WTC11 (cell line): ENCODE measurements around the gene C10orf90. TPM values are rescaled to one million over a fixed set of nuclear protein-coding genes. Genes with fewer than 3 reads are reported as not detected.

Source experiments
- ATAC-seq: fragments of 200-7000 bp; cut with Tn5 transposase; 2 replicates; pipeline ENCODE4 v1.10.0; 2021; ENCODE audit warnings: mild to moderate bottlenecking, moderate library complexity
- CTCF ChIA-PET: fragments of 300-600 bp; sonication (Branson Sonifier 250); formaldehyde crosslinking; loops from one replicate; lab custom pipeline; 2021; ENCODE audit warnings: antibody characterized with exemption; lab: Charles Lee
- POLR2A ChIA-PET: fragments of 350-600 bp; sonication (Branson Sonifier 250); formaldehyde crosslinking; loops from one replicate; lab custom pipeline; 2021; ENCODE audit warnings: antibody characterized with exemption; lab: Charles Lee
- DNase-seq: peaks from one replicate; pipeline ENCODE4 v3.0.0; 2021; ENCODE audit warnings: low spot score
- H3K27ac Mint-ChIP-seq: 2 replicates; pipeline ENCODE4 v1.8.0; 2021; ENCODE audit warnings: mixed read lengths
- H3K27me3 Mint-ChIP-seq: 2 replicates; pipeline ENCODE4 v1.8.0; 2021; ENCODE audit warnings: low read depth, mild to moderate bottlenecking, moderate library complexity, mixed read lengths
- H3K36me3 Mint-ChIP-seq: 2 replicates; pipeline ENCODE4 v1.8.0; 2021; ENCODE audit warnings: mixed read lengths
- H3K4me1 Mint-ChIP-seq: 2 replicates; pipeline ENCODE4 v1.8.0; 2022; ENCODE audit warnings: mixed read lengths
- H3K4me3 Mint-ChIP-seq: 2 replicates; pipeline ENCODE4 v1.8.0; 2021; ENCODE audit warnings: mild to moderate bottlenecking, moderate library complexity, mixed read lengths
- H3K9me3 Mint-ChIP-seq: 2 replicates; pipeline ENCODE4 v1.8.0; 2021; ENCODE audit warnings: mixed read lengths
- HMGA2 ChIP-seq: fragments of 250-450 bp; sonication (Bioruptor Pico); IDR thresholded peaks from 2 replicates; pipeline ENCODE4 v1.4.0; 2021; ENCODE audit warnings: mild to moderate bottlenecking, moderate library complexity
- IRF2 ChIP-seq: sonication (generic); formaldehyde crosslinking; IDR thresholded peaks from 2 replicates; pipeline ENCODE4 v1.8.0; 2022; ENCODE audit warnings: low read depth, missing genetic modification reagents, borderline replicate concordance
- KAT7 ChIP-seq: sonication (generic); formaldehyde crosslinking; IDR thresholded peaks from 2 replicates; pipeline ENCODE4 v1.8.1; 2023; ENCODE audit warnings: missing genetic modification reagents, mild to moderate bottlenecking, borderline replicate concordance
- NFE2L1 ChIP-seq: sonication (generic); formaldehyde crosslinking; IDR thresholded peaks from 2 replicates; pipeline ENCODE4 v1.8.1; 2023; ENCODE audit warnings: missing genetic modification reagents
- NR3C1 ChIP-seq: sonication (generic); formaldehyde crosslinking; conservative IDR thresholded peaks from 2 replicates; pipeline ENCODE4 v1.8.1; 2023; ENCODE audit warnings: low read depth, mild to moderate bottlenecking, missing genetic modification reagents
- RELA ChIP-seq: sonication (generic); formaldehyde crosslinking; IDR thresholded peaks from 2 replicates; pipeline ENCODE4 v1.8.1; 2022; ENCODE audit warnings: missing genetic modification reagents, mild to moderate bottlenecking, borderline replicate concordance
- TCF7 ChIP-seq: sonication (generic); formaldehyde crosslinking; IDR thresholded peaks from 2 replicates; pipeline ENCODE4 v1.8.0; 2022; ENCODE audit warnings: mild to moderate bottlenecking, low read depth, missing genetic modification reagents, moderate library complexity
- TP53 ChIP-seq: sonication (generic); formaldehyde crosslinking; IDR thresholded peaks from 2 replicates; pipeline ENCODE4 v1.8.1; 2023; ENCODE audit warnings: mild to moderate bottlenecking, missing genetic modification reagents
- ZNF138 ChIP-seq: sonication (generic); formaldehyde crosslinking; conservative IDR thresholded peaks from 2 replicates; pipeline ENCODE4 v1.8.1; 2022; ENCODE audit warnings: mild to moderate bottlenecking, moderate library complexity, missing genetic modification reagents
- total RNA-seq: library from RNA; stranded (reverse); gene quantifications from 3 replicates; pipeline ENCODE4 v1.2.3, GENCODE V29; 2021
- TF ChIP-seq, protein P1 (sequence below): sonication (generic); formaldehyde crosslinking; IDR thresholded peaks from 2 replicates; pipeline ENCODE4 v1.8.0; 2023; ENCODE audit warnings: missing genetic modification reagents
- TF ChIP-seq, protein P2 (sequence below): sonication (generic); formaldehyde crosslinking; conservative IDR thresholded peaks from 2 replicates; pipeline ENCODE4 v1.8.1; 2023; ENCODE audit warnings: mild to moderate bottlenecking, low read depth, missing genetic modification reagents, moderate library complexity
- TF ChIP-seq, protein P3 (sequence below): sonication (generic); formaldehyde crosslinking; IDR thresholded peaks from 2 replicates; pipeline ENCODE4 v1.8.1; 2023; ENCODE audit warnings: mild to moderate bottlenecking, missing genetic modification reagents, moderate library complexity
- TF ChIP-seq, protein P4 (sequence below): sonication (generic); formaldehyde crosslinking; conservative IDR thresholded peaks from 2 replicates; pipeline ENCODE4 v1.8.1; 2022; ENCODE audit warnings: mild to moderate bottlenecking, missing genetic modification reagents
- TF ChIP-seq, protein P5 (sequence below): sonication (generic); formaldehyde crosslinking; IDR thresholded peaks from 2 replicates; pipeline ENCODE4 v1.8.0; 2022; ENCODE audit warnings: mild to moderate bottlenecking, missing genetic modification reagents
- TF ChIP-seq, protein P6 (sequence below): sonication (generic); formaldehyde crosslinking; IDR thresholded peaks from 2 replicates; pipeline ENCODE4 v1.8.0; 2022; ENCODE audit warnings: mild to moderate bottlenecking, missing genetic modification reagents
- TF ChIP-seq, protein P7 (sequence below): sonication (generic); formaldehyde crosslinking; IDR thresholded peaks from 2 replicates; pipeline ENCODE4 v1.8.0; 2023; ENCODE audit warnings: mild to moderate bottlenecking, missing genetic modification reagents
- TF ChIP-seq, protein P8 (sequence below): sonication (generic); formaldehyde crosslinking; IDR thresholded peaks from 2 replicates; pipeline ENCODE4 v1.8.1; 2022; ENCODE audit warnings: missing genetic modification reagents, borderline replicate concordance
- TF ChIP-seq, protein P9 (sequence below): sonication (generic); formaldehyde crosslinking; IDR thresholded peaks from 2 replicates; pipeline ENCODE4 v1.8.0; 2023; ENCODE audit warnings: missing genetic modification reagents, mild to moderate bottlenecking, borderline replicate concordance

The C10orf90 gene
- total RNA-seq, 1 experiment from 2014 or later: 0.85 TPM

DNA sequence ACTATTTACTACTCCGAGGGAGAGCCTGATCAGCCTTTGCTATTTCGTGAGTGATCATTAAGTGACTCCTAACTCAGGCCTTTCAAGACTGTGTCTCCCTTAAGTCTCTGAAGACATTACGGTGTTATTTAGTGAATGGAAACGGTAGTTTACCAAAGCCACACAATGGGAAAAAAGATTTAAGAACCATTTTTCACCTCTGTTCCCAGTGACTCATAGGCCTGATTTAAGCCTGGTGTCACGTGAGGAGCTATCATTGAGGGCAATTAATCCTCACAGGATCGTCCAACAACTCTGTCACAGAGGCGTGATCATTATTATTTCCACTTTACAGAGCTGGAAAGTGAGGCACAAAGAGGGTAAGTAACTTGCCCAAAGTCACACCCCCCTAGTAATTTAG lies 20.3 kb downstream of the C10orf90 start:
- Mint-ChIP-seq H3K4me1 (peaks cover 14% of the 10 kb centered on the region), H3K4me3 (no peak overlapping the region), H3K27ac (no peak overlapping the region), H3K9me3 (peaks cover 5% of the 10 kb centered on the region), H3K27me3 (no peaks in the 10 kb centered on the region; the same call in 1 of the 2 replicates), H3K36me3 (no peaks in the 10 kb centered on the region)
- no peak for DNase-seq
- no peak for ATAC-seq
- no peak for TF ChIP-seq NFE2L1 (CRISPR knock-in tag)
- TF ChIP-seq, protein P1, sequence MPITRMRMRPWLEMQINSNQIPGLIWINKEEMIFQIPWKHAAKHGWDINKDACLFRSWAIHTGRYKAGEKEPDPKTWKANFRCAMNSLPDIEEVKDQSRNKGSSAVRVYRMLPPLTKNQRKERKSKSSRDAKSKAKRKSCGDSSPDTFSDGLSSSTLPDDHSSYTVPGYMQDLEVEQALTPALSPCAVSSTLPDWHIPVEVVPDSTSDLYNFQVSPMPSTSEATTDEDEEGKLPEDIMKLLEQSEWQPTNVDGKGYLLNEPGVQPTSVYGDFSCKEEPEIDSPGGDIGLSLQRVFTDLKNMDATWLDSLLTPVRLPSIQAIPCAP (CRISPR knock-in tag): no peak
- ChIA-PET CTCF (no interaction called here), POLR2A (no interaction called here)

DNA sequence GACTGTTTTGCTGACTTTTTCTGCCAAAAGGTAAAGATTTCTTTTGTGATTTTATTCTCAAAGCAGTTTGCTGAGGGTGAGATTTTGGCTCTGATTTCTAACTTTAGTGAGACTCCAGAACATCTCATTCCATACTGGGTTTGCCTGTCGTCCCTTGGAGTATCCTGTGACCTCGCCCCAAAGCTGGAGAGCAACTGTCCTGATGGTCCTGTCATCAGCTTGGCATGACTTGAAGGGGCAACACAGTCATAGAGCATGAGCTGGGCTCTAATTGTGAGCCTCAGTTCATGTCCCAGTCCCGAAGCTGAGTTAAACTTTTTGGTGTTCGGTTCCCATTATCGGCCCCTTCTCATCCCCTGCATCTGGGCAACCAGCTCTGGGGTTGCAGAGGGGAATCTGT lies 23.4 kb downstream of the C10orf90 start:
- H3K4me1 Mint-ChIP-seq: peaks cover 16% of the 10 kb centered on the region
- ATAC-seq (no peak), DNase-seq (no peak)
- peaks cover 11% of the 10 kb centered on the region for H3K9me3 Mint-ChIP-seq
- no peaks in the 10 kb centered on the region for H3K36me3 Mint-ChIP-seq
- ChIA-PET CTCF (no interaction called here), POLR2A (no interaction called here)
- no peaks in the 10 kb centered on the region; the same call in 1 of the 2 replicates for H3K27me3 Mint-ChIP-seq
- H3K27ac Mint-ChIP-seq: no peak overlapping the region
- H3K4me3 Mint-ChIP-seq: no peak overlapping the region
- no peak for TF ChIP-seq TCF7 (CRISPR knock-in tag)
- TF ChIP-seq NR3C1 (CRISPR knock-in tag): no peak
- TF ChIP-seq ZNF138 (CRISPR knock-in tag): no peak
- TF ChIP-seq, protein P2, sequence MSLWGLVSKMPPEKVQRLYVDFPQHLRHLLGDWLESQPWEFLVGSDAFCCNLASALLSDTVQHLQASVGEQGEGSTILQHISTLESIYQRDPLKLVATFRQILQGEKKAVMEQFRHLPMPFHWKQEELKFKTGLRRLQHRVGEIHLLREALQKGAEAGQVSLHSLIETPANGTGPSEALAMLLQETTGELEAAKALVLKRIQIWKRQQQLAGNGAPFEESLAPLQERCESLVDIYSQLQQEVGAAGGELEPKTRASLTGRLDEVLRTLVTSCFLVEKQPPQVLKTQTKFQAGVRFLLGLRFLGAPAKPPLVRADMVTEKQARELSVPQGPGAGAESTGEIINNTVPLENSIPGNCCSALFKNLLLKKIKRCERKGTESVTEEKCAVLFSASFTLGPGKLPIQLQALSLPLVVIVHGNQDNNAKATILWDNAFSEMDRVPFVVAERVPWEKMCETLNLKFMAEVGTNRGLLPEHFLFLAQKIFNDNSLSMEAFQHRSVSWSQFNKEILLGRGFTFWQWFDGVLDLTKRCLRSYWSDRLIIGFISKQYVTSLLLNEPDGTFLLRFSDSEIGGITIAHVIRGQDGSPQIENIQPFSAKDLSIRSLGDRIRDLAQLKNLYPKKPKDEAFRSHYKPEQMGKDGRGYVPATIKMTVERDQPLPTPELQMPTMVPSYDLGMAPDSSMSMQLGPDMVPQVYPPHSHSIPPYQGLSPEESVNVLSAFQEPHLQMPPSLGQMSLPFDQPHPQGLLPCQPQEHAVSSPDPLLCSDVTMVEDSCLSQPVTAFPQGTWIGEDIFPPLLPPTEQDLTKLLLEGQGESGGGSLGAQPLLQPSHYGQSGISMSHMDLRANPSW: no peak
- TF ChIP-seq IRF2 (CRISPR knock-in tag): no peak
- TF ChIP-seq, protein P3, sequence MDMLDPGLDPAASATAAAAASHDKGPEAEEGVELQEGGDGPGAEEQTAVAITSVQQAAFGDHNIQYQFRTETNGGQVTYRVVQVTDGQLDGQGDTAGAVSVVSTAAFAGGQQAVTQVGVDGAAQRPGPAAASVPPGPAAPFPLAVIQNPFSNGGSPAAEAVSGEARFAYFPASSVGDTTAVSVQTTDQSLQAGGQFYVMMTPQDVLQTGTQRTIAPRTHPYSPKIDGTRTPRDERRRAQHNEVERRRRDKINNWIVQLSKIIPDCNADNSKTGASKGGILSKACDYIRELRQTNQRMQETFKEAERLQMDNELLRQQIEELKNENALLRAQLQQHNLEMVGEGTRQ (CRISPR knock-in tag): no peak
- TF ChIP-seq TP53 (CRISPR knock-in tag): no peak
- no peak for TF ChIP-seq KAT7 (CRISPR knock-in tag)
- TF ChIP-seq, protein P4, sequence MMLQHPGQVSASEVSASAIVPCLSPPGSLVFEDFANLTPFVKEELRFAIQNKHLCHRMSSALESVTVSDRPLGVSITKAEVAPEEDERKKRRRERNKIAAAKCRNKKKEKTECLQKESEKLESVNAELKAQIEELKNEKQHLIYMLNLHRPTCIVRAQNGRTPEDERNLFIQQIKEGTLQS: no peak
- TF ChIP-seq, protein P5, sequence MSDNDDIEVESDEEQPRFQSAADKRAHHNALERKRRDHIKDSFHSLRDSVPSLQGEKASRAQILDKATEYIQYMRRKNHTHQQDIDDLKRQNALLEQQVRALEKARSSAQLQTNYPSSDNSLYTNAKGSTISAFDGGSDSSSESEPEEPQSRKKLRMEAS (CRISPR knock-in tag): no peak
- TF ChIP-seq, protein P6, sequence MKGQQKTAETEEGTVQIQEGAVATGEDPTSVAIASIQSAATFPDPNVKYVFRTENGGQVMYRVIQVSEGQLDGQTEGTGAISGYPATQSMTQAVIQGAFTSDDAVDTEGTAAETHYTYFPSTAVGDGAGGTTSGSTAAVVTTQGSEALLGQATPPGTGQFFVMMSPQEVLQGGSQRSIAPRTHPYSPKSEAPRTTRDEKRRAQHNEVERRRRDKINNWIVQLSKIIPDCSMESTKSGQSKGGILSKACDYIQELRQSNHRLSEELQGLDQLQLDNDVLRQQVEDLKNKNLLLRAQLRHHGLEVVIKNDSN (CRISPR knock-in tag): no peak
- TF ChIP-seq, protein P7, sequence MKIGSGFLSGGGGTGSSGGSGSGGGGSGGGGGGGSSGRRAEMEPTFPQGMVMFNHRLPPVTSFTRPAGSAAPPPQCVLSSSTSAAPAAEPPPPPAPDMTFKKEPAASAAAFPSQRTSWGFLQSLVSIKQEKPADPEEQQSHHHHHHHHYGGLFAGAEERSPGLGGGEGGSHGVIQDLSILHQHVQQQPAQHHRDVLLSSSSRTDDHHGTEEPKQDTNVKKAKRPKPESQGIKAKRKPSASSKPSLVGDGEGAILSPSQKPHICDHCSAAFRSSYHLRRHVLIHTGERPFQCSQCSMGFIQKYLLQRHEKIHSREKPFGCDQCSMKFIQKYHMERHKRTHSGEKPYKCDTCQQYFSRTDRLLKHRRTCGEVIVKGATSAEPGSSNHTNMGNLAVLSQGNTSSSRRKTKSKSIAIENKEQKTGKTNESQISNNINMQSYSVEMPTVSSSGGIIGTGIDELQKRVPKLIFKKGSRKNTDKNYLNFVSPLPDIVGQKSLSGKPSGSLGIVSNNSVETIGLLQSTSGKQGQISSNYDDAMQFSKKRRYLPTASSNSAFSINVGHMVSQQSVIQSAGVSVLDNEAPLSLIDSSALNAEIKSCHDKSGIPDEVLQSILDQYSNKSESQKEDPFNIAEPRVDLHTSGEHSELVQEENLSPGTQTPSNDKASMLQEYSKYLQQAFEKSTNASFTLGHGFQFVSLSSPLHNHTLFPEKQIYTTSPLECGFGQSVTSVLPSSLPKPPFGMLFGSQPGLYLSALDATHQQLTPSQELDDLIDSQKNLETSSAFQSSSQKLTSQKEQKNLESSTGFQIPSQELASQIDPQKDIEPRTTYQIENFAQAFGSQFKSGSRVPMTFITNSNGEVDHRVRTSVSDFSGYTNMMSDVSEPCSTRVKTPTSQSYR (CRISPR knock-in tag): no peak
- no peak for TF ChIP-seq RELA (CRISPR knock-in tag)
- TF ChIP-seq HMGA2 (CRISPR knock-in tag): no peak
- TF ChIP-seq, protein P8, sequence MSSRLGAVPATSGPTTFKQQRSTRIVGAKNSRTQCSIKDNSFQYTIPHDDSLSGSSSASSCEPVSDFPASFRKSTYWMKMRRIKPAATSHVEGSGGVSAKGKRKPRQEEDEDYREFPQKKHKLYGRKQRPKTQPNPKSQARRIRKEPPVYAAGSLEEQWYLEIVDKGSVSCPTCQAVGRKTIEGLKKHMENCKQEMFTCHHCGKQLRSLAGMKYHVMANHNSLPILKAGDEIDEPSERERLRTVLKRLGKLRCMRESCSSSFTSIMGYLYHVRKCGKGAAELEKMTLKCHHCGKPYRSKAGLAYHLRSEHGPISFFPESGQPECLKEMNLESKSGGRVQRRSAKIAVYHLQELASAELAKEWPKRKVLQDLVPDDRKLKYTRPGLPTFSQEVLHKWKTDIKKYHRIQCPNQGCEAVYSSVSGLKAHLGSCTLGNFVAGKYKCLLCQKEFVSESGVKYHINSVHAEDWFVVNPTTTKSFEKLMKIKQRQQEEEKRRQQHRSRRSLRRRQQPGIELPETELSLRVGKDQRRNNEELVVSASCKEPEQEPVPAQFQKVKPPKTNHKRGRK (CRISPR knock-in tag): no peak
- TF ChIP-seq, protein P9, sequence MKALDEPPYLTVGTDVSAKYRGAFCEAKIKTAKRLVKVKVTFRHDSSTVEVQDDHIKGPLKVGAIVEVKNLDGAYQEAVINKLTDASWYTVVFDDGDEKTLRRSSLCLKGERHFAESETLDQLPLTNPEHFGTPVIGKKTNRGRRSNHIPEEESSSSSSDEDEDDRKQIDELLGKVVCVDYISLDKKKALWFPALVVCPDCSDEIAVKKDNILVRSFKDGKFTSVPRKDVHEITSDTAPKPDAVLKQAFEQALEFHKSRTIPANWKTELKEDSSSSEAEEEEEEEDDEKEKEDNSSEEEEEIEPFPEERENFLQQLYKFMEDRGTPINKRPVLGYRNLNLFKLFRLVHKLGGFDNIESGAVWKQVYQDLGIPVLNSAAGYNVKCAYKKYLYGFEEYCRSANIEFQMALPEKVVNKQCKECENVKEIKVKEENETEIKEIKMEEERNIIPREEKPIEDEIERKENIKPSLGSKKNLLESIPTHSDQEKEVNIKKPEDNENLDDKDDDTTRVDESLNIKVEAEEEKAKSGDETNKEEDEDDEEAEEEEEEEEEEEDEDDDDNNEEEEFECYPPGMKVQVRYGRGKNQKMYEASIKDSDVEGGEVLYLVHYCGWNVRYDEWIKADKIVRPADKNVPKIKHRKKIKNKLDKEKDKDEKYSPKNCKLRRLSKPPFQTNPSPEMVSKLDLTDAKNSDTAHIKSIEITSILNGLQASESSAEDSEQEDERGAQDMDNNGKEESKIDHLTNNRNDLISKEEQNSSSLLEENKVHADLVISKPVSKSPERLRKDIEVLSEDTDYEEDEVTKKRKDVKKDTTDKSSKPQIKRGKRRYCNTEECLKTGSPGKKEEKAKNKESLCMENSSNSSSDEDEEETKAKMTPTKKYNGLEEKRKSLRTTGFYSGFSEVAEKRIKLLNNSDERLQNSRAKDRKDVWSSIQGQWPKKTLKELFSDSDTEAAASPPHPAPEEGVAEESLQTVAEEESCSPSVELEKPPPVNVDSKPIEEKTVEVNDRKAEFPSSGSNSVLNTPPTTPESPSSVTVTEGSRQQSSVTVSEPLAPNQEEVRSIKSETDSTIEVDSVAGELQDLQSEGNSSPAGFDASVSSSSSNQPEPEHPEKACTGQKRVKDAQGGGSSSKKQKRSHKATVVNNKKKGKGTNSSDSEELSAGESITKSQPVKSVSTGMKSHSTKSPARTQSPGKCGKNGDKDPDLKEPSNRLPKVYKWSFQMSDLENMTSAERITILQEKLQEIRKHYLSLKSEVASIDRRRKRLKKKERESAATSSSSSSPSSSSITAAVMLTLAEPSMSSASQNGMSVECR: no peak
